Activated CD8-positive, alpha-beta memory T cell treated with anti-CD3 and anti-CD28 coated beads, Interleukin-2, amount 50 U/mL, for 1 hour (primary cell): ENCODE data around the gene DCP1A.

Experiments used
- DNase-seq: peaks from one replicate; pipeline ENCODE4 v3.0.0-alpha.2; 2020; ENCODE audit errors: extremely low read depth

The DCP1A gene

GRCh38 chr3:53244271-53244670 lies 103.1 kb downstream of the DCP1A start:
- no peak for DNase-seq

GRCh38 chr3:53243785-53244184 lies 103.6 kb downstream of the DCP1A start:
- no peak for DNase-seq

GRCh38 chr3:53243165-53243564 lies 104.2 kb downstream of the DCP1A start:
- no peak for DNase-seq

- DNase-seq = no peak
Observed at GRCh38 chr3:53242642-53243041, 104.7 kb downstream of the DCP1A start.

GRCh38 chr3:53242155-53242554 lies 105.2 kb downstream of the DCP1A start:
- no peak for DNase-seq

GRCh38 chr3:53240989-53241972 lies 106.1 kb downstream of the DCP1A start:
- no peak for DNase-seq

- no peak for DNase-seq
Observed at GRCh38 chr3:53239800-53240199, 107.5 kb downstream of the DCP1A start.

- DNase-seq = no peak
Observed at GRCh38 chr3:53238886-53239285, 108.5 kb downstream of the DCP1A start.

- no peak for DNase-seq
Observed at GRCh38 chr3:53238051-53238850, 109.1 kb downstream of the DCP1A start.

- no peak for DNase-seq
Observed at GRCh38 chr3:53236112-53236841, 111.1 kb downstream of the DCP1A start.

- no peak for DNase-seq
Observed at GRCh38 chr3:53235545-53235944, 111.8 kb downstream of the DCP1A start.

- no peak for DNase-seq
Observed at GRCh38 chr3:53234841-53235232, 112.5 kb downstream of the DCP1A start.

GRCh38 chr3:53234130-53234840 lies 113.1 kb downstream of the DCP1A start:
- no peak for DNase-seq
